ENCODE measurements around the gene HILPDA. TPM values are rescaled to one million over a fixed set of nuclear protein-coding genes. Genes with fewer than 3 reads are reported as not detected.

The HILPDA gene
- total and polyA plus RNA-seq, 9 of the 15 experiments (the other 6 are each of a cell fraction or from before 2014, with no cell fraction given): 8.3 to 71.8 (median 23.5) TPM

- TF ChIP-seq E2F5 (CRISPR knock-in tag; IDR thresholded peaks at IDR 0.05): no peak
- 0 out of 2 replicates have a peak, but pooled peaks have one; percentile 74 for TF ChIP-seq ZNF511 (CRISPR knock-in tag; IDR thresholded peaks at IDR 0.05)
- TF ChIP-seq THAP7 (CRISPR knock-in tag; IDR thresholded peaks at IDR 0.05): no peak
- no peak for TF ChIP-seq MCM5 (IDR thresholded peaks at IDR 0.05; ENCODE audit: low read depth)
- no peak for TF ChIP-seq ZNF561 (CRISPR knock-in tag; conservative IDR thresholded peaks at IDR 0.05)
- peak; percentile 25; the same call in 1 of the 2 replicates for TF ChIP-seq DPF2 (IDR thresholded peaks at IDR 0.05)
- no peak for TF ChIP-seq DLX4 (CRISPR knock-in tag; IDR thresholded peaks at IDR 0.05)
- TF ChIP-seq GATAD2B (IDR thresholded peaks at IDR 0.05; ENCODE audit: borderline replicate concordance): no peak
- no peak for TF ChIP-seq SMAD2 (IDR thresholded peaks at IDR 0.05; ENCODE audit: low read depth, low read length)
- no peak for TF ChIP-seq THRA (IDR thresholded peaks at IDR 0.05)
- TF ChIP-seq SRSF9 (IDR thresholded peaks at IDR 0.05; ENCODE audit: borderline replicate concordance, low read depth, low read length): no peak
- no peak for TF ChIP-seq ZNF12 (CRISPR knock-in tag; IDR thresholded peaks at IDR 0.05)
- TF ChIP-seq ZBTB33 (CRISPR knock-in tag; IDR thresholded peaks at IDR 0.05): no peak
- no peak for TF ChIP-seq ZNF76 (CRISPR knock-in tag; IDR thresholded peaks at IDR 0.05; ENCODE audit: borderline replicate concordance)
- no peak for TF ChIP-seq ZNF316 (IDR thresholded peaks at IDR 0.05)
- no peak for TF ChIP-seq TCF3 (CRISPR knock-in tag; IDR thresholded peaks at IDR 0.05)
- TF ChIP-seq LCOR (CRISPR knock-in tag; IDR thresholded peaks at IDR 0.05): peak; percentile 80
- no peak for TF ChIP-seq ZBTB5 (IDR thresholded peaks at IDR 0.05)
- TF ChIP-seq SAP30 (IDR thresholded peaks at IDR 0.05; ENCODE audit: borderline replicate concordance, insufficient read depth, low read depth, low read length, poor library complexity, severe bottlenecking): peak; percentile 60
- TF ChIP-seq ZFX (CRISPR knock-in tag; IDR thresholded peaks at IDR 0.05): peak; percentile 24; the same call in 1 of the 2 replicates
These were observed 46.7 kb upstream of the HILPDA start (continued) for GRCh38 chr7:128408709-128409595.

Data from K562 (cell line).